Tibial nerve (tissue), 4 donors: ENCODE data around the gene BRMS1. TPM values are rescaled to one million over a fixed set of nuclear protein-coding genes. Genes with fewer than 3 reads are reported as not detected.

Experiments used
- DNase-seq, 2 donors: peaks; one replicate each; pipeline ENCODE4 v3.0.0-alpha.2; 2019; ENCODE audit warnings: low spot score in 2 of 2
- H3K27ac ChIP-seq, 4 donors: fragments of 200-600 bp; sonication (generic) in 3 of 4; one replicate each; pipeline ENCODE4 v1.5.1; 2017 to 2019; ENCODE audit warnings: mild to moderate bottlenecking in 1 of 4
- H3K27me3 ChIP-seq, 2 donors: fragments of 200-600 bp; sonication (generic) in 1 of 2; one replicate each; pipeline versions ENCODE4 v1.5.1 to v1.6.0; 2017 to 2019
- H3K36me3 ChIP-seq, 3 donors: fragments of 200-600 bp; sonication (generic); one replicate each; pipeline ENCODE4 v1.5.1; 2018 to 2019
- H3K4me1 ChIP-seq, 4 donors: fragments of 200-600 bp; sonication (generic) in 3 of 4; one replicate each; pipeline ENCODE4 v1.5.1; 2017 to 2019
- H3K4me3 ChIP-seq, 4 donors: fragments of 200-600 bp; sonication (generic) in 3 of 4; one replicate each; pipeline ENCODE4 v1.5.1; 2017 to 2019; ENCODE audit warnings: mild to moderate bottlenecking in 1 of 4, moderate library complexity in 1 of 4
- H3K9me3 ChIP-seq, 4 donors: fragments of 200-600 bp; sonication (generic) in 3 of 4; one replicate each; pipeline ENCODE4 v1.5.1; 2017 to 2019
- EP300 ChIP-seq, 2 donors: sonication (generic); formaldehyde crosslinking; IDR thresholded peaks; one replicate each; pipeline ENCODE4 v1.6.1; 2017; ENCODE audit warnings: antibody characterized with exemption in 2 of 2, mild to moderate bottlenecking in 1 of 2
- POLR2A ChIP-seq, 2 donors: fragments of 450-650 bp; IDR thresholded peaks; one replicate each; pipeline ENCODE4 v1.6.1; 2017; ENCODE audit warnings: antibody characterized with exemption in 2 of 2, mild to moderate bottlenecking in 2 of 2, moderate library complexity in 2 of 2
- WGBS, 2 donors: methylation state at CpG; one replicate each; pipeline ENCODE4 v1.1.5; 2018; 5-methylcytosine and 5-hydroxymethylcytosine counted together
- total RNA-seq, 4 donors: library from RNA; depleted of rRNA; stranded (reverse); fragments of >200 nt; gene quantifications; one replicate each; pipeline ENCODE4 v1.1.0, GENCODE V29; 2016
- TF ChIP-seq, protein P1 (sequence below), 5 experiments: fragments of 200-600 bp in 3 of 5; fragments of 450-650 bp in 2 of 5; sonication (generic) in 3 of 5; IDR thresholded peaks; one replicate each; pipeline ENCODE4 v1.5.1; 2016 to 2019; ENCODE audit warnings: antibody characterized with exemption in 5 of 5, mild to moderate bottlenecking in 3 of 5, moderate library complexity in 2 of 5

BRMS1 gene
- total RNA-seq, 4 donors from 2014 or later: 27.2 to 44.7 (median 34.8) TPM

GRCh38 chr11:66317723-66318599 lies 26.9 kb downstream of the BRMS1 start:
- peaks cover 0 to 76% (median 37%) of the 10 kb centered on the region in 4 donors for H3K4me1 ChIP-seq
- H3K4me3 ChIP-seq: peak overlapping the region in 1 of 4 donors; percentile 57
- 13 to 39% methylated on average over 14 of the region's 16 CpGs for WGBS, 2 donors

DNA sequence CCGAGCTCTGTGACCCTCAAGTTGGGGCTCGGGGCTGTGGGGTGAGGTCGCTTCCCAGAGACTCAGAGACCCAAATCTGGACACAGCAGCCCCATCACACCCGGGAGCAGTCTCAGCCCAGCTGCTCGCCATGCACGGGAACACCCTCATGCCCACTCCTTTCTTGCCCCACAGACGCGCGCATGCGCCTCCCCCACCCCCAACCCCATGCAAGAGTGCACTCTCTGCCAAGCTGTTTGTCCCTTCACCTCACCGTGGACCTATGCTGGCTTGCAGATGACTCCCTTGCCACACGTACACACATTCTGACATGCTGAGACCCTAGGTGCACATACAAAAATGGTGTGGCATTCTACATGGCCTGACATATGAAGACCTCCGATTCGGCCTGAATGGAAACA lies 27.6 kb downstream of the BRMS1 start:
- DNase-seq: peak; percentile 37 to 40
- TF ChIP-seq EP300 (IDR thresholded peaks at IDR 0.05) (no peak), POLR2A (IDR thresholded peaks at IDR 0.05) (no peak)
- TF ChIP-seq, protein P1, sequence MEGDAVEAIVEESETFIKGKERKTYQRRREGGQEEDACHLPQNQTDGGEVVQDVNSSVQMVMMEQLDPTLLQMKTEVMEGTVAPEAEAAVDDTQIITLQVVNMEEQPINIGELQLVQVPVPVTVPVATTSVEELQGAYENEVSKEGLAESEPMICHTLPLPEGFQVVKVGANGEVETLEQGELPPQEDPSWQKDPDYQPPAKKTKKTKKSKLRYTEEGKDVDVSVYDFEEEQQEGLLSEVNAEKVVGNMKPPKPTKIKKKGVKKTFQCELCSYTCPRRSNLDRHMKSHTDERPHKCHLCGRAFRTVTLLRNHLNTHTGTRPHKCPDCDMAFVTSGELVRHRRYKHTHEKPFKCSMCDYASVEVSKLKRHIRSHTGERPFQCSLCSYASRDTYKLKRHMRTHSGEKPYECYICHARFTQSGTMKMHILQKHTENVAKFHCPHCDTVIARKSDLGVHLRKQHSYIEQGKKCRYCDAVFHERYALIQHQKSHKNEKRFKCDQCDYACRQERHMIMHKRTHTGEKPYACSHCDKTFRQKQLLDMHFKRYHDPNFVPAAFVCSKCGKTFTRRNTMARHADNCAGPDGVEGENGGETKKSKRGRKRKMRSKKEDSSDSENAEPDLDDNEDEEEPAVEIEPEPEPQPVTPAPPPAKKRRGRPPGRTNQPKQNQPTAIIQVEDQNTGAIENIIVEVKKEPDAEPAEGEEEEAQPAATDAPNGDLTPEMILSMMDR (IDR thresholded peaks at IDR 0.05): no peak
- H3K27ac ChIP-seq: peak overlapping the region; percentile 62 to 89 (median 80)
- H3K36me3 ChIP-seq: no peaks in the 10 kb centered on the region
- H3K9me3 ChIP-seq: no peaks in the 10 kb centered on the region
- 3 to 5% methylated on average over 14 of the region's 14 CpGs for WGBS, 2 donors
- H3K27me3 ChIP-seq: peaks cover 0 to 5% of the 10 kb centered on the region in 2 donors
- H3K4me1 ChIP-seq: peaks cover 0 to 71% (median 38%) of the 10 kb centered on the region in 4 donors
- peak overlapping the region in 3 of 4 donors; percentile 50 to 57 (median 52) for H3K4me3 ChIP-seq

More at GRCh38 chr11:66317723-66318599, 26.9 kb downstream of the BRMS1 start:
- H3K9me3 ChIP-seq: no peaks in the 10 kb centered on the region
- DNase-seq: peak; percentile 57 to 73
- no peaks in the 10 kb centered on the region for H3K36me3 ChIP-seq
- peak overlapping the region in 3 of 4 donors; percentile 70 to 89 (median 89) for H3K27ac ChIP-seq
- TF ChIP-seq POLR2A (IDR thresholded peaks at IDR 0.05) (no peak), EP300 (IDR thresholded peaks at IDR 0.05) (peak in 1 of 2 donors; percentile 58)
- TF ChIP-seq, protein P1 (IDR thresholded peaks at IDR 0.05): no peak
- H3K27me3 ChIP-seq: peaks cover 0 to 5% of the 10 kb centered on the region in 2 donors

DNA sequence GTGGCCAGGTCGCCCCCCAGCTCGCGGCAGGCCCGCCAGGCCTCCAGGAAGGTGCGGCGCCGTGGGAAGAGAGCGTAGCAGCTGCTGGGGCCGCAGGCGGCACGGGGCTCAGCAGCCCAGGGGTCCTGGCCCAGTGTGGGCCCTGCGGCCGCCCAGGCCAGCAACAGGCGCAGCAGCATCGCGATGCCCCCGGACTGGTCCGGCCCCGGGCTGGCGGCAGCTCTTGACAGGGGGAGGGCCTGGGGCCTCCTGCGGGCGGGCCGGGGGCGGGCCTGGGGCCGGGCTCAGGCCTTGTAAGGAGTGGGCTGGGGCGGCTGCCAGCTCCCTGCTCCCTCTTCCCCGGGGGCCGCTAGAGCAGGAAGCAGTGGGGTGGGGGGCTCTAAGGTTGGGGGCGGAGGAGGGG lies 28.1 kb downstream of the BRMS1 start, which contains the start of gene CD248:
Gene CD248 (minus strand): TSS at position 196 of the 403 bp plus-strand sequence. CDS start 17 bp downstream, at position 179.
- Histone ChIP-seq H3K9me3 (no peaks in the 10 kb centered on the region), H3K27ac (peak within 1 kb of the TSS; percentile 62 to 89 (median 80)), H3K36me3 (no peaks in the 10 kb centered on the region), H3K27me3 (peaks cover 0 to 5% of the 10 kb centered on the region in 2 donors), H3K4me1 (peaks cover 0 to 67% (median 37%) of the 10 kb centered on the region in 4 donors), H3K4me3 (peak within 1 kb of the TSS; percentile 39 to 57 (median 51))
- DNase-seq: peak; percentile 58 to 71
- TF ChIP-seq, protein P1 (IDR thresholded peaks at IDR 0.05): peak in 1 of 5 experiments; percentile 7
- TF ChIP-seq POLR2A (IDR thresholded peaks at IDR 0.05) (peak in 1 of 2 donors; percentile 60), EP300 (IDR thresholded peaks at IDR 0.05) (peak in 1 of 2 donors; percentile 32)
- WGBS, 2 donors: 0 to 18% methylated on average over 9 to 26 of the region's 29 CpGs

GRCh38 chr11:66315921-66316811 lies 28.7 kb downstream of the BRMS1 start:
- Histone ChIP-seq H3K4me1 (peaks cover 0 to 67% (median 37%) of the 10 kb centered on the region in 4 donors), H3K27me3 (peaks cover 0 to 5% of the 10 kb centered on the region in 2 donors), H3K36me3 (no peaks in the 10 kb centered on the region), H3K4me3 (peak overlapping the region; percentile 39 to 57 (median 51)), H3K27ac (peak overlapping the region; percentile 40 to 89 (median 80)), H3K9me3 (no peaks in the 10 kb centered on the region)
- WGBS, 2 donors: 48 to 67% methylated on average over 19 to 43 of the region's 52 CpGs
- DNase-seq: no peak
- TF ChIP-seq POLR2A (IDR thresholded peaks at IDR 0.05): no peak
- TF ChIP-seq, protein P1 (IDR thresholded peaks at IDR 0.05): no peak
- no peak for TF ChIP-seq EP300 (IDR thresholded peaks at IDR 0.05)
